SK-N-SH (cell line): ENCODE data around the gene CEP95. TPM values are rescaled to one million over a fixed set of nuclear protein-coding genes. Genes with fewer than 3 reads are reported as not detected.
"Not testable (repeated sequence)": the region's sequence is repeated elsewhere in the genome, so short reads cannot be mapped to it uniquely, and the experiment has no call there.

Experiments used
- CTCF ChIA-PET: fragments of 300-600, 350-600 bp; formaldehyde crosslinking; extraction: SDS; loops from one replicate; lab custom pipeline; 2021; lab: Yijun Ruan, JAX
- POLR2A ChIA-PET: fragments of 350-600 bp; sonication (Branson Sonifier 250); formaldehyde crosslinking; extraction: SDS; loops from one replicate; lab custom pipeline; 2020; ENCODE audit warnings: antibody characterized with exemption, inconsistent platforms; lab: Yijun Ruan, JAX
- DNase-seq: peaks from one replicate; pipeline ENCODE4 v3.0.0; 2012
- H2AFZ ChIP-seq: fragments of 200-600 bp; sonication (generic); 2 replicates; pipeline ENCODE4 v1.8.1; 2016; ENCODE audit warnings: antibody characterized with exemption, mild to moderate bottlenecking, low read depth
- H3F3A ChIP-seq: fragments of 200-600 bp; sonication (generic); replicated peaks from 2 replicates; pipeline ENCODE3; 2016; ENCODE audit warnings: antibody characterized with exemption, mild to moderate bottlenecking; ENCODE audit not compliant: insufficient read depth
- H3K27ac ChIP-seq, 2 experiments: fragments of 200-500 bp in 1 of 2; fragments of 200-600 bp in 1 of 2; sonication (Bioruptor generic) in 1 of 2; sonication (generic), shearing (Covaris generic) in 1 of 2; 2 replicates each; pipeline versions ENCODE4 v1.5.1 to v1.6.1; 2014 to 2016; ENCODE audit warnings: low read depth in 2 of 2, inconsistent platforms in 1 of 2, low read length in 1 of 2, mild to moderate bottlenecking in 1 of 2, mixed read lengths in 1 of 2
- H3K27me3 ChIP-seq: fragments of 200-600 bp; sonication (generic), shearing (Covaris generic); 2 replicates; pipeline ENCODE4 v1.6.1; 2016; ENCODE audit warnings: mixed run types; ENCODE audit not compliant: insufficient read depth
- H3K36me3 ChIP-seq, 2 experiments: fragments of 200-500 bp in 1 of 2; fragments of 200-600 bp in 1 of 2; sonication (Bioruptor generic) in 1 of 2; sonication (generic) in 1 of 2; replicated peaks in 1 of 2; 2 replicates each; pipeline versions ENCODE3 to v1.5.1; 2014 to 2016; ENCODE audit warnings: low read length in 1 of 2, mild to moderate bottlenecking in 1 of 2; ENCODE audit not compliant: insufficient read depth in 2 of 2, control insufficient read depth in 1 of 2
- H3K4me1 ChIP-seq, 2 experiments: fragments of 200-500 bp in 1 of 2; fragments of 200-600 bp in 1 of 2; sonication (Bioruptor generic) in 1 of 2; sonication (generic), shearing (Covaris generic) in 1 of 2; 2 replicates each; pipeline versions ENCODE4 v1.5.1 to v1.6.1; 2014 to 2016; ENCODE audit warnings: low read depth in 1 of 2, low read length in 1 of 2, mixed run types in 1 of 2; ENCODE audit not compliant: insufficient read depth in 2 of 2, control insufficient read depth in 1 of 2
- H3K4me2 ChIP-seq: fragments of 200-600 bp; sonication (generic), shearing (Covaris generic); 2 replicates; pipeline ENCODE4 v1.6.1; 2017; ENCODE audit warnings: mixed run types
- H3K4me3 ChIP-seq, 2 experiments: fragments of 200-500 bp in 1 of 2; fragments of 200-600 bp in 1 of 2; sonication (Bioruptor generic) in 1 of 2; sonication (generic), shearing (Covaris generic) in 1 of 2; 2 replicates each; pipeline versions ENCODE4 v1.5.1 to v1.8.1; 2014 to 2016; ENCODE audit warnings: low read depth in 2 of 2, inconsistent platforms in 1 of 2, low read length in 1 of 2, mild to moderate bottlenecking in 1 of 2, mixed read lengths in 1 of 2, moderate library complexity in 1 of 2
- H3K79me2 ChIP-seq: fragments of 200-600 bp; sonication (generic); 2 replicates; pipeline ENCODE4 v1.8.1; 2017; ENCODE audit warnings: mild to moderate bottlenecking; ENCODE audit not compliant: insufficient read depth
- H3K9ac ChIP-seq: fragments of 200-600 bp; sonication (generic); 2 replicates; pipeline ENCODE4 v1.6.1; 2017; ENCODE audit warnings: mixed run types
- H3K9me2 ChIP-seq: fragments of 200-600 bp; sonication (generic); 2 replicates; pipeline ENCODE4 v1.6.1; 2017; ENCODE audit warnings: mixed run types
- H3K9me3 ChIP-seq: fragments of 200-600 bp; sonication (generic); 2 replicates; pipeline ENCODE4 v1.6.1; 2017; ENCODE audit warnings: mixed run types, mild to moderate bottlenecking, moderate library complexity
- H4K20me1 ChIP-seq: fragments of 200-600 bp; sonication (generic); 2 replicates; pipeline ENCODE4 v1.6.1; 2017; ENCODE audit warnings: mild to moderate bottlenecking, mixed run types; ENCODE audit not compliant: insufficient read depth
- GABPA ChIP-seq: IDR thresholded peaks from 2 replicates; pipeline ENCODE4 v1.4.0; 2012; ENCODE audit warnings: low read depth, mild to moderate bottlenecking
- RFX5 ChIP-seq: IDR thresholded peaks from 2 replicates; pipeline ENCODE4 v1.6.1; 2012; ENCODE audit warnings: mild to moderate bottlenecking, improper control_type of control experiment, low read length
- RXRA ChIP-seq: IDR thresholded peaks from 2 replicates; pipeline ENCODE4 v1.4.0; 2012; ENCODE audit warnings: low read depth, mild to moderate bottlenecking, borderline replicate concordance
- USF1 ChIP-seq: IDR thresholded peaks from 2 replicates; pipeline ENCODE4 v1.4.0; 2012; ENCODE audit warnings: low read depth, borderline replicate concordance
- ZBTB33 ChIP-seq: IDR thresholded peaks from 2 replicates; pipeline ENCODE4 v1.4.0; 2012; ENCODE audit warnings: low read depth, borderline replicate concordance
- WGBS: methylation state at CpG from one replicate; pipeline ENCODE4 v1.1.6; 2017; ENCODE audit warnings: low lambda C conversion rate; 5-methylcytosine and 5-hydroxymethylcytosine counted together
- polyA plus RNA-seq, 3 experiments: library from polyadenylated mRNA; depleted of rRNA; stranded (reverse); fragments of >200 nt; gene quantifications; 2 replicates each; pipeline ENCODE4 v1.2.3, GENCODE V29; 2012

Gene CEP95
- polyA plus RNA-seq, 1 of the 3 experiments (the other 2 are of a cell fraction), result 30.8 TPM

GRCh38 chr17:64459818-64460217 is 47.0 kb upstream of the CEP95 start:
- H3K4me3 ChIP-seq, H3K27me3 ChIP-seq, H3K4me2 ChIP-seq, H3K27ac ChIP-seq, H3K79me2 ChIP-seq, H3K9me3 ChIP-seq, H3K4me1 ChIP-seq, H3K9ac ChIP-seq, H3F3A ChIP-seq, CTCF ChIA-PET, H2AFZ ChIP-seq, DNase-seq, POLR2A ChIA-PET, H4K20me1 ChIP-seq, H3K9me2 ChIP-seq, H3K36me3 ChIP-seq: not testable (repeated sequence)
- 95% methylated on average over 7 of the region's 7 CpGs for WGBS

- Histone ChIP-seq H3K27ac (no peak overlapping the region), H2AFZ (no peak overlapping the region), H3K27me3 (no peaks in the 10 kb centered on the region), H4K20me1 (no peaks in the 10 kb centered on the region), H3K9me3 (no peaks in the 10 kb centered on the region), H3K4me1 (no peaks in the 10 kb centered on the region), H3K36me3 (no peaks in the 10 kb centered on the region), H3K4me3 (no peak overlapping the region), H3K79me2 (no peaks in the 10 kb centered on the region), H3K4me2 (no peak overlapping the region), H3K9ac (no peak overlapping the region), H3K9me2 (no peaks in the 10 kb centered on the region), H3F3A (no peaks in the 10 kb centered on the region)
- ChIA-PET POLR2A (no interaction called here), CTCF (interaction anchor here (1.3 kb wide), 2 partner anchors 41 to 42 kb away, joined by 3 to 5 read pairs; no protein-coding TSS in a partner anchor)
- no peak for TF ChIP-seq RXRA
- TF ChIP-seq USF1, result no peak
- TF ChIP-seq ZBTB33, result no peak
- no peak for DNase-seq
- 87% methylated on average over 8 of the region's 8 CpGs for WGBS
Measured at GRCh38 chr17:64460955-64461354, 45.8 kb upstream of the CEP95 start.

GRCh38 chr17:64461788-64462187 is 45.0 kb upstream of the CEP95 start:
- CTCF ChIA-PET, result interaction anchor here (1.3 kb wide), 1 partner anchor 42 kb away, joined by 3 read pairs; no protein-coding TSS in a partner anchor
- no peak for DNase-seq
- H3K4me2 ChIP-seq, result no peak overlapping the region
- H3K9me3 ChIP-seq, result no peaks in the 10 kb centered on the region
- H3K4me3 ChIP-seq, result no peak overlapping the region
- no peaks in the 10 kb centered on the region for H3K36me3 ChIP-seq
- H3K27me3 ChIP-seq, result no peaks in the 10 kb centered on the region
- H2AFZ ChIP-seq, result no peak overlapping the region
- no peak overlapping the region for H3K27ac ChIP-seq
- H3K4me1 ChIP-seq, result no peaks in the 10 kb centered on the region
- no peaks in the 10 kb centered on the region for H3F3A ChIP-seq
- H3K9ac ChIP-seq, result no peak overlapping the region
- TF ChIP-seq RFX5 (no peak), GABPA (no peak)
- H4K20me1 ChIP-seq, result no peaks in the 10 kb centered on the region
- 75% methylated on average over 6 of the region's 6 CpGs for WGBS
- POLR2A ChIA-PET, result no interaction called here
- H3K79me2 ChIP-seq, result no peaks in the 10 kb centered on the region
- H3K9me2 ChIP-seq, result no peaks in the 10 kb centered on the region
